T-cell (primary cell): ENCODE data around the gene RBCK1. TPM values are rescaled to one million over a fixed set of nuclear protein-coding genes. Genes with fewer than 3 reads are reported as not detected.
"Not testable (repeated sequence)": the region's sequence is repeated elsewhere in the genome, so short reads cannot be mapped to it uniquely, and the experiment has no call there.

Experiments used
- ATAC-seq, 4 experiments: fragments of 200-7000 bp in 3 of 4; fragments of 150-1000 bp in 1 of 4; cut with Tn5 transposase; replicated peaks in 1 of 4; 1 replicate in 3 of 4; 2 replicates in 1 of 4; pipeline ENCODE4 v1.10.0; 2021; ENCODE audit warnings: moderate library complexity in 3 of 4, mild to moderate bottlenecking in 2 of 4, moderate number of reproducible peaks in 1 of 4
- CTCF ChIA-PET, 2 donors: fragments of 300-600 bp; sonication (Branson Sonifier 250); formaldehyde crosslinking; loops; one replicate each; lab custom pipeline; 2022; ENCODE audit warnings: antibody characterized with exemption in 2 of 2; lab: Charles Lee
- POLR2A ChIA-PET, 2 donors: fragments of 300-600 bp; sonication (Branson Sonifier 250); formaldehyde crosslinking; loops; one replicate each; lab custom pipeline; 2022; ENCODE audit warnings: antibody characterized with exemption in 2 of 2; lab: Charles Lee
- DNase-seq, 35 experiments: peaks; one replicate each; pipeline versions ENCODE4 v3.0.0 to v3.0.0-alpha.2; 2013 to 2023
- H3K27ac ChIP-seq: one replicate; pipeline ENCODE4 v1.5.1; 2013; ENCODE audit warnings: low read length
- H3K27me3 ChIP-seq, 2 experiments: replicated peaks in 1 of 2; 1 replicate in 1 of 2; 2 replicates in 1 of 2; pipeline versions ENCODE4 v1.6.1 to v1.7.0; 2013; ENCODE audit warnings: low read length in 1 of 2, mixed read lengths in 1 of 2; ENCODE audit not compliant: control insufficient read depth in 2 of 2, insufficient read depth in 2 of 2; ENCODE audit errors: extremely low read depth in 1 of 2
- H3K36me3 ChIP-seq, 2 donors: 1 replicate in 1 of 2; 2 replicates in 1 of 2; pipeline versions ENCODE4 v1.6.1 to v1.7.0; 2013; ENCODE audit warnings: low read length in 1 of 2; ENCODE audit not compliant: control insufficient read depth in 2 of 2, insufficient read depth in 1 of 2; ENCODE audit errors: extremely low read depth in 1 of 2
- H3K4me1 ChIP-seq, 2 experiments: 1 replicate in 1 of 2; 2 replicates in 1 of 2; pipeline versions ENCODE4 v1.6.1 to v1.7.0; 2013; ENCODE audit warnings: low read length in 2 of 2, mixed read lengths in 1 of 2; ENCODE audit not compliant: insufficient read depth in 2 of 2, control insufficient read depth in 1 of 2; ENCODE audit errors: extremely low read depth in 1 of 2
- H3K4me3 ChIP-seq, 2 donors: 1 replicate in 1 of 2; 2 replicates in 1 of 2; pipeline versions ENCODE4 v1.5.1 to v1.7.0; 2013; ENCODE audit warnings: mild to moderate bottlenecking in 2 of 2, low read length in 1 of 2, moderate library complexity in 1 of 2; ENCODE audit not compliant: control insufficient read depth in 1 of 2; ENCODE audit errors: extremely low read depth in 1 of 2
- H3K9me3 ChIP-seq: 2 replicates; pipeline ENCODE4 v1.7.0; 2013
- H3K27ac Mint-ChIP-seq, 2 donors: one replicate each; pipeline ENCODE4 v1.8.0; 2020 to 2021; ENCODE audit warnings: mild to moderate bottlenecking in 2 of 2, mixed read lengths in 2 of 2
- H3K27me3 Mint-ChIP-seq, 2 donors: one replicate each; pipeline ENCODE4 v1.8.0; 2021 to 2022; ENCODE audit warnings: mixed read lengths in 2 of 2
- H3K36me3 Mint-ChIP-seq: one replicate; pipeline ENCODE4 v1.8.0; 2021; ENCODE audit warnings: mixed read lengths
- H3K4me1 Mint-ChIP-seq, 3 donors: one replicate each; pipeline ENCODE4 v1.8.0; 2020 to 2022; ENCODE audit warnings: mixed read lengths in 3 of 3, mild to moderate bottlenecking in 1 of 3
- H3K4me3 Mint-ChIP-seq, 3 donors: one replicate each; pipeline ENCODE4 v1.8.0; 2020 to 2022; ENCODE audit warnings: mild to moderate bottlenecking in 3 of 3, mixed read lengths in 3 of 3, moderate library complexity in 3 of 3
- H3K9me3 Mint-ChIP-seq, 3 donors: one replicate each; pipeline ENCODE4 v1.8.0; 2020 to 2022; ENCODE audit warnings: mixed read lengths in 3 of 3
- WGBS: methylation state at CpG from one replicate; pipeline ENCODE4 v1.1.5; 2013; ENCODE audit warnings: missing lambda C conversion rate; ENCODE audit not compliant: insufficient coverage; 5-methylcytosine and 5-hydroxymethylcytosine counted together
- total RNA-seq, 35 experiments: library from RNA in 6 of 35; stranded (reverse) in 6 of 35; fragments of 120-200 nt in 1 of 35; gene quantifications; one replicate each; pipeline versions ENCODE4 v1.2.1 to v1.2.4 and lab custom pipeline; 2013 to 2026

RBCK1 gene
- total RNA-seq, 5 donors from 2014 or later (not counting 1 experiment from before 2014, with no cell fraction given), result 87.0 to 110 (median 105) TPM

- ATAC-seq (no peak), DNase-seq (no peak)
- 92% methylated on average over 8 of the region's 10 CpGs for WGBS
- peaks cover 7 to 18% (median 9%) of the 10 kb centered on the region in 3 donors for H3K4me1 Mint-ChIP-seq
- ChIA-PET CTCF (no interaction called here), POLR2A (no interaction called here)
- Histone ChIP-seq H3K4me3 (no peak overlapping the region), H3K4me1 (peaks cover 4 to 10% of the 10 kb centered on the region in 2 experiments), H3K27me3 (no peaks in the 10 kb centered on the region), H3K9me3 (no peaks in the 10 kb centered on the region), H3K36me3 (no peaks in the 10 kb centered on the region), H3K27ac (no peak overlapping the region)
- no peaks in the 10 kb centered on the region for H3K27me3 Mint-ChIP-seq
- no peak overlapping the region for H3K4me3 Mint-ChIP-seq
- no peaks in the 10 kb centered on the region for H3K9me3 Mint-ChIP-seq
- H3K27ac Mint-ChIP-seq, result no peak overlapping the region
- H3K36me3 Mint-ChIP-seq, result no peaks in the 10 kb centered on the region
Measured at GRCh38 chr20:375265-375889, 32.7 kb upstream of the RBCK1 start.

- H3K9me3 ChIP-seq, result no peaks in the 10 kb centered on the region
- no peak overlapping the region for H3K4me3 ChIP-seq
- CTCF ChIA-PET, result interaction anchor here in 1 of 2 donors (0.6 kb wide), 1 partner anchor 102 kb away, joined by 4 read pairs; no protein-coding TSS in a partner anchor
- Mint-ChIP-seq H3K4me3 (no peak overlapping the region), H3K9me3 (no peaks in the 10 kb centered on the region), H3K27me3 (no peaks in the 10 kb centered on the region), H3K36me3 (no peaks in the 10 kb centered on the region), H3K27ac (no peak overlapping the region), H3K4me1 (peaks cover 7 to 18% (median 9%) of the 10 kb centered on the region in 3 donors)
- ATAC-seq (no peak), DNase-seq (no peak)
- POLR2A ChIA-PET, result no interaction called here
- H3K27me3 ChIP-seq, result no peaks in the 10 kb centered on the region
- no CpG with 5 or more reads among the region's 2 CpGs for WGBS
- no peaks in the 10 kb centered on the region for H3K36me3 ChIP-seq
- no peak overlapping the region for H3K27ac ChIP-seq
- H3K4me1 ChIP-seq, result peaks cover 4 to 10% of the 10 kb centered on the region in 2 experiments
Measured at GRCh38 chr20:376089-376488, 32.0 kb upstream of the RBCK1 start.

GRCh38 chr20:376750-377149 lies 31.3 kb upstream of the RBCK1 start:
- Mint-ChIP-seq H3K36me3 (no peaks in the 10 kb centered on the region), H3K4me1 (peaks cover 6 to 12% (median 9%) of the 10 kb centered on the region in 3 donors), H3K9me3 (no peaks in the 10 kb centered on the region), H3K27me3 (no peaks in the 10 kb centered on the region), H3K4me3 (no peak overlapping the region), H3K27ac (no peak overlapping the region)
- DNase-seq (no peak), ATAC-seq (no peak)
- peaks cover 4 to 13% of the 10 kb centered on the region in 2 experiments for H3K4me1 ChIP-seq
- ChIA-PET POLR2A (no interaction called here), CTCF (interaction anchor here in 1 of 2 donors (0.6 to 0.7 kb wide), 2 partner anchors 10 to 102 kb away, joined by 3 to 4 read pairs; no protein-coding TSS in a partner anchor)
- H3K27me3 ChIP-seq, result no peaks in the 10 kb centered on the region
- H3K27ac ChIP-seq, result no peak overlapping the region
- H3K36me3 ChIP-seq, result no peaks in the 10 kb centered on the region
- no peaks in the 10 kb centered on the region for H3K9me3 ChIP-seq
- H3K4me3 ChIP-seq, result no peak overlapping the region
- WGBS, result no CpG with 5 or more reads among the region's 2 CpGs

- H3K9me3 ChIP-seq, H3K27me3 ChIP-seq, POLR2A ChIA-PET, H3K4me3 ChIP-seq, DNase-seq, H3K27ac Mint-ChIP-seq, H3K36me3 ChIP-seq, H3K27me3 Mint-ChIP-seq, H3K9me3 Mint-ChIP-seq, H3K36me3 Mint-ChIP-seq, H3K4me3 Mint-ChIP-seq, H3K27ac ChIP-seq, ATAC-seq: not testable (repeated sequence)
- H3K4me1 Mint-ChIP-seq, result peaks cover 5 to 10% (median 7%) of the 10 kb centered on the region in 3 donors
- H3K4me1 ChIP-seq, result peaks cover 2 to 12% of the 10 kb centered on the region in 2 experiments
- 86% methylated on average over 8 of the region's 12 CpGs for WGBS
- CTCF ChIA-PET, result interaction anchor here in 1 of 2 donors (0.7 kb wide), 1 partner anchor 9 kb away, joined by 3 read pairs; no protein-coding TSS in a partner anchor
Measured at GRCh38 chr20:377578-377977, 30.5 kb upstream of the RBCK1 start.

- peak overlapping the region in 1 of 3 donors; percentile 86 for H3K4me3 Mint-ChIP-seq
- peaks cover 2 to 12% of the 10 kb centered on the region in 2 experiments for H3K4me1 ChIP-seq
- no peaks in the 10 kb centered on the region for H3K36me3 Mint-ChIP-seq
- H3K27ac Mint-ChIP-seq, result no peak overlapping the region
- WGBS, result 85% methylated on average over 4 of the region's 5 CpGs
- DNase-seq (no peak), ATAC-seq (no peak)
- H3K36me3 ChIP-seq, result no peaks in the 10 kb centered on the region
- no peaks in the 10 kb centered on the region for H3K27me3 ChIP-seq
- H3K9me3 Mint-ChIP-seq, result no peaks in the 10 kb centered on the region
- ChIA-PET CTCF (no interaction called here), POLR2A (no interaction called here)
- no peak overlapping the region for H3K4me3 ChIP-seq
- no peaks in the 10 kb centered on the region for H3K27me3 Mint-ChIP-seq
- peaks cover 8 to 13% (median 11%) of the 10 kb centered on the region in 3 donors for H3K4me1 Mint-ChIP-seq
- H3K9me3 ChIP-seq, result no peaks in the 10 kb centered on the region
- H3K27ac ChIP-seq, result no peak overlapping the region
Measured at GRCh38 chr20:378961-379336, 29.1 kb upstream of the RBCK1 start.

- peaks cover 0 to 2% of the 10 kb centered on the region in 2 donors for H3K36me3 ChIP-seq
- H3K4me1 ChIP-seq, result peaks cover 2 to 12% of the 10 kb centered on the region in 2 experiments
- Mint-ChIP-seq H3K4me1 (peaks cover 8 to 20% (median 15%) of the 10 kb centered on the region in 3 donors), H3K4me3 (peak overlapping the region; percentile 83 to 86 (median 85)), H3K27ac (peak overlapping the region; percentile 71 to 87), H3K9me3 (no peaks in the 10 kb centered on the region), H3K36me3 (peaks cover 5% of the 10 kb centered on the region), H3K27me3 (no peaks in the 10 kb centered on the region)
- H3K4me3 ChIP-seq, result peak overlapping the region; percentile 62 to 76
- ATAC-seq (peak; percentile 55 to 62 (median 59)), DNase-seq (peak in 33 of 35 experiments; percentile 6 to 66 (median 37))
- H3K27ac ChIP-seq, result no peak overlapping the region
- WGBS, result under 1% methylated on average over 71 of the region's 93 CpGs
- ChIA-PET POLR2A (interaction anchor here in 1 of 2 donors (0.8 kb wide), 1 partner anchor 80 kb away, joined by 9 read pairs; no protein-coding TSS in a partner anchor), CTCF (interaction anchor here in 1 of 2 donors (0.9 kb wide), 1 partner anchor 738 kb away, joined by 4 read pairs; the partner anchor contains the start of gene PSMF1)
- H3K9me3 ChIP-seq, result no peaks in the 10 kb centered on the region
- H3K27me3 ChIP-seq, result no peaks in the 10 kb centered on the region
Measured at GRCh38 chr20:380763-381580, 27.1 kb upstream of the RBCK1 start.
